HL-60 (cell line): ENCODE data around the gene CDK19.

Source experiments
- CTCF ChIP-seq: IDR thresholded peaks from one replicate; pipeline ENCODE4 v1.5.1; 2011; ENCODE audit warnings: low read length, control low read depth, inconsistent platforms; ENCODE audit not compliant: insufficient read depth
- POLR2AphosphoS5 ChIP-seq: IDR thresholded peaks from 2 replicates; pipeline ENCODE4 v1.6.1; 2012; ENCODE audit warnings: low read depth
- TF ChIP-seq, protein P1 (sequence below): IDR thresholded peaks from 2 replicates; pipeline ENCODE4 v1.6.1; 2012; ENCODE audit warnings: low read depth; ENCODE audit not compliant: insufficient replicate concordance

- TF ChIP-seq, protein P1, sequence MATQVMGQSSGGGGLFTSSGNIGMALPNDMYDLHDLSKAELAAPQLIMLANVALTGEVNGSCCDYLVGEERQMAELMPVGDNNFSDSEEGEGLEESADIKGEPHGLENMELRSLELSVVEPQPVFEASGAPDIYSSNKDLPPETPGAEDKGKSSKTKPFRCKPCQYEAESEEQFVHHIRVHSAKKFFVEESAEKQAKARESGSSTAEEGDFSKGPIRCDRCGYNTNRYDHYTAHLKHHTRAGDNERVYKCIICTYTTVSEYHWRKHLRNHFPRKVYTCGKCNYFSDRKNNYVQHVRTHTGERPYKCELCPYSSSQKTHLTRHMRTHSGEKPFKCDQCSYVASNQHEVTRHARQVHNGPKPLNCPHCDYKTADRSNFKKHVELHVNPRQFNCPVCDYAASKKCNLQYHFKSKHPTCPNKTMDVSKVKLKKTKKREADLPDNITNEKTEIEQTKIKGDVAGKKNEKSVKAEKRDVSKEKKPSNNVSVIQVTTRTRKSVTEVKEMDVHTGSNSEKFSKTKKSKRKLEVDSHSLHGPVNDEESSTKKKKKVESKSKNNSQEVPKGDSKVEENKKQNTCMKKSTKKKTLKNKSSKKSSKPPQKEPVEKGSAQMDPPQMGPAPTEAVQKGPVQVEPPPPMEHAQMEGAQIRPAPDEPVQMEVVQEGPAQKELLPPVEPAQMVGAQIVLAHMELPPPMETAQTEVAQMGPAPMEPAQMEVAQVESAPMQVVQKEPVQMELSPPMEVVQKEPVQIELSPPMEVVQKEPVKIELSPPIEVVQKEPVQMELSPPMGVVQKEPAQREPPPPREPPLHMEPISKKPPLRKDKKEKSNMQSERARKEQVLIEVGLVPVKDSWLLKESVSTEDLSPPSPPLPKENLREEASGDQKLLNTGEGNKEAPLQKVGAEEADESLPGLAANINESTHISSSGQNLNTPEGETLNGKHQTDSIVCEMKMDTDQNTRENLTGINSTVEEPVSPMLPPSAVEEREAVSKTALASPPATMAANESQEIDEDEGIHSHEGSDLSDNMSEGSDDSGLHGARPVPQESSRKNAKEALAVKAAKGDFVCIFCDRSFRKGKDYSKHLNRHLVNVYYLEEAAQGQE, result no peak
- TF ChIP-seq CTCF (no peak), POLR2AphosphoS5 (no peak)
Observed at GRCh38 chr6:110573136-110573535, 242.1 kb downstream of the CDK19 start.
